K562 (cell line): Measurements from ENCODE around the gene GZMH. TPM values are rescaled to one million over a fixed set of nuclear protein-coding genes. Genes with fewer than 3 reads are reported as not detected.

Source experiments
- ATAC-seq: fragments of 200-7000 bp; cut with Tn5 transposase; 3 replicates; pipeline ENCODE4 v1.9.1; 2020; ENCODE audit warnings: moderate library complexity
- BruUV-seq: library from RNA; stranded (reverse); fragments of 400-500 nt; replicated peaks from 2 replicates; lab custom pipeline; 2021; lab: Mats Ljungman, UMichigan
- CTCF ChIA-PET: fragments of 300-600 bp; formaldehyde crosslinking; extraction: SDS; loops from one replicate; lab custom pipeline; 2021; ENCODE audit warnings: low intra/inter-chr PET ratio; lab: Yijun Ruan, JAX
- POLR2A ChIA-PET: fragments of 300-600, 350-650 bp; sonication (Branson Sonifier 250); formaldehyde crosslinking; extraction: SDS; loops from one replicate; lab custom pipeline; 2021; ENCODE audit warnings: antibody characterized with exemption, inconsistent platforms; lab: Yijun Ruan, JAX
- DNase-seq, 4 experiments: peaks; one replicate each; pipeline versions ENCODE4 v3.0.0 to v3.0.0-alpha.2; 2011 to 2018; ENCODE audit warnings: low spot score in 3 of 4, mixed read lengths in 3 of 4; ENCODE audit errors: extremely low read depth in 1 of 4
- FAIRE-seq: peaks from 2 replicates; lab custom pipeline; 2011; peaks lifted over from hg19 to GRCh38; lab: Jason Lieb, UNC
- H2AFZ ChIP-seq: 2 replicates; pipeline ENCODE4 v1.6.0; 2011; ENCODE audit warnings: low read depth, low read length, control low read depth, inconsistent platforms
- H3K27ac ChIP-seq: fragments of 200-600 bp; 3 replicates; pipeline ENCODE4 v1.8.0; 2011; ENCODE audit warnings: low read depth, mild to moderate bottlenecking, control low read depth, inconsistent platforms, low read length, moderate library complexity, mixed read lengths; ENCODE audit errors: extremely low read depth
- H3K27me3 ChIP-seq, 2 experiments: fragments of 300-600 bp in 1 of 2; 2 replicates in 1 of 2; 3 replicates in 1 of 2; pipeline versions ENCODE4 v1.6.0 to v1.8.0; 2011; ENCODE audit warnings: inconsistent platforms in 2 of 2, low read length in 2 of 2, mild to moderate bottlenecking in 1 of 2, mixed read lengths in 1 of 2, moderate library complexity in 1 of 2; ENCODE audit not compliant: control insufficient read depth in 2 of 2, insufficient read depth in 2 of 2
- H3K36me3 ChIP-seq: fragments of 300-600 bp; 3 replicates; pipeline ENCODE4 v1.8.0; 2011; ENCODE audit warnings: mild to moderate bottlenecking, low read length, inconsistent platforms; ENCODE audit not compliant: control insufficient read depth, insufficient read depth
- H3K4me1 ChIP-seq, 2 experiments: fragments of 200-600 bp in 1 of 2; replicated peaks in 1 of 2; 2 replicates in 1 of 2; 3 replicates in 1 of 2; pipeline versions ENCODE4 v1.5.1 to v1.8.0; 2011; ENCODE audit warnings: inconsistent platforms in 2 of 2, low read length in 2 of 2, mild to moderate bottlenecking in 1 of 2, mixed read lengths in 1 of 2, moderate library complexity in 1 of 2; ENCODE audit not compliant: control insufficient read depth in 2 of 2, insufficient read depth in 2 of 2
- H3K4me2 ChIP-seq: 2 replicates; pipeline ENCODE4 v1.6.1; 2011; ENCODE audit warnings: low read length, control low read depth, inconsistent platforms, mixed read lengths; ENCODE audit not compliant: insufficient read depth
- H3K4me3 ChIP-seq: fragments of 200-600 bp; sonication (generic), shearing (Covaris generic); 2 replicates; pipeline ENCODE4 v1.5.1; 2016; ENCODE audit warnings: control low read depth, inconsistent platforms
- H3K79me2 ChIP-seq: fragments of 200-600 bp; 3 replicates; pipeline ENCODE4 v1.8.0; 2011; ENCODE audit warnings: low read length, inconsistent platforms; ENCODE audit not compliant: control insufficient read depth, insufficient read depth
- H3K9ac ChIP-seq, 2 experiments: 2 replicates each; pipeline versions ENCODE4 v1.6.0 to v1.6.1; 2011; ENCODE audit warnings: low read depth in 2 of 2, low read length in 2 of 2, control low read depth in 1 of 2, inconsistent platforms in 1 of 2, mild to moderate bottlenecking in 1 of 2, mixed read lengths in 1 of 2; ENCODE audit not compliant: insufficient read depth in 1 of 2
- H3K9me1 ChIP-seq: one replicate; pipeline ENCODE4 v1.6.0; 2011; ENCODE audit warnings: inconsistent platforms, mild to moderate bottlenecking, low read length, moderate library complexity; ENCODE audit not compliant: control insufficient read depth, insufficient read depth
- H3K9me3 ChIP-seq: replicated peaks from 2 replicates; pipeline ENCODE4 v1.5.1; 2011; ENCODE audit warnings: low read depth, low read length, inconsistent platforms; ENCODE audit not compliant: control insufficient read depth, insufficient read depth
- H4K20me1 ChIP-seq: replicated peaks from 2 replicates; pipeline ENCODE4 v1.6.1; 2011; ENCODE audit warnings: low read length, inconsistent platforms, mixed read lengths; ENCODE audit not compliant: control insufficient read depth, insufficient read depth
- ARID3B ChIP-seq: fragments of 250-450 bp; sonication (Bioruptor Pico); IDR thresholded peaks from 2 replicates; pipeline ENCODE4 v1.4.0; 2020; ENCODE audit warnings: borderline replicate concordance
- CBX1 ChIP-seq: sonication (generic); IDR thresholded peaks from 2 replicates; pipeline ENCODE4 v1.6.1; 2016; ENCODE audit warnings: antibody characterized with exemption, low read depth, mild to moderate bottlenecking
- FOS ChIP-seq: IDR thresholded peaks from 3 replicates; pipeline ENCODE4 v1.6.1; 2011; ENCODE audit not compliant: insufficient read length; ENCODE audit errors: extremely low read depth
- MCM3 ChIP-seq: fragments of 450-650 bp; IDR thresholded peaks from 2 replicates; pipeline ENCODE4 v1.6.1; 2016
- MIER1 ChIP-seq: fragments of 450-650 bp; IDR thresholded peaks from 2 replicates; pipeline ENCODE4 v1.6.1; 2016; ENCODE audit warnings: antibody characterized with exemption, mild to moderate bottlenecking, low read depth
- RBM14 ChIP-seq: fragments of 200-400 bp; formaldehyde crosslinking; IDR thresholded peaks from 2 replicates; pipeline ENCODE4 v1.6.1; 2018; ENCODE audit warnings: low read depth, mild to moderate bottlenecking, low read length, moderate library complexity, borderline replicate concordance; ENCODE audit not compliant: insufficient read depth
- RBM25 ChIP-seq: fragments of 200-400 bp; formaldehyde crosslinking; IDR thresholded peaks from 2 replicates; pipeline ENCODE4 v1.6.1; 2018; ENCODE audit warnings: low read length, low read depth, moderate library complexity; ENCODE audit not compliant: severe bottlenecking
- TAF1 ChIP-seq: IDR thresholded peaks from 2 replicates; pipeline ENCODE4 v1.6.1; 2011; ENCODE audit warnings: mild to moderate bottlenecking, low read length, moderate library complexity; ENCODE audit not compliant: insufficient read depth, control insufficient read depth, severe bottlenecking; ENCODE audit errors: extremely low read depth
- TAL1 ChIP-seq: fragments of 450-650 bp; IDR thresholded peaks from 2 replicates; pipeline ENCODE4 v1.6.1; 2016; ENCODE audit warnings: mild to moderate bottlenecking
- U2AF1 ChIP-seq: fragments of 200-400 bp; formaldehyde crosslinking; optimal IDR thresholded peaks from 2 replicates; pipeline ENCODE3; 2017; ENCODE audit warnings: mild to moderate bottlenecking, low read depth, low read length, moderate library complexity
- ZBTB33 ChIP-seq: sonication (generic); formaldehyde crosslinking; IDR thresholded peaks from 2 replicates; pipeline ENCODE4 v1.8.1; 2023; ENCODE audit warnings: mild to moderate bottlenecking, missing genetic modification reagents
- ZFP1 ChIP-seq: fragments of 450-650 bp; formaldehyde crosslinking; IDR thresholded peaks from 2 replicates; pipeline ENCODE4 v1.4.0; 2020; ENCODE audit warnings: mild to moderate bottlenecking, mixed read lengths
- ZNF263 ChIP-seq: sonication (generic); formaldehyde crosslinking; IDR thresholded peaks from 2 replicates; pipeline ENCODE4 v1.8.0; 2022; ENCODE audit warnings: mild to moderate bottlenecking, missing genetic modification reagents, borderline replicate concordance
- ZNF584 ChIP-seq: fragments of 200-800 bp; sonication (Bioruptor generic); IDR thresholded peaks from 2 replicates; pipeline ENCODE4 v1.6.1; 2016; ENCODE audit warnings: low read depth, mild to moderate bottlenecking, missing genetic modification characterization, missing compliant biosample characterization
- ZNF785 ChIP-seq: fragments of 250-450 bp; sonication (Bioruptor Pico); IDR thresholded peaks from 2 replicates; pipeline ENCODE4 v1.4.0; 2020; ENCODE audit warnings: mild to moderate bottlenecking
- ZZZ3 ChIP-seq: fragments of 450-650 bp; IDR thresholded peaks from 2 replicates; pipeline ENCODE4 v1.6.1; 2016; ENCODE audit warnings: antibody characterized with exemption, mild to moderate bottlenecking, moderate library complexity
- WGBS: fragments of 100-300 bp; shearing (Covaris generic); methylation state at CpG from one replicate; pipeline ENCODE4 v1.1.6; 2016; ENCODE audit warnings: low coverage, mixed read lengths; ENCODE audit not compliant: insufficient coverage; ENCODE audit errors: missing lambda C conversion rate; 5-methylcytosine and 5-hydroxymethylcytosine counted together
- in situ Hi-C: fragments of 300-500 bp; cut with MboI; formaldehyde crosslinking; loops from 4 replicates; pipeline ENCODE4 v1.15.0; 2018; ENCODE audit warnings: inconsistent platforms, mixed read lengths
- intact Hi-C: fragments of 100-400 bp; cut with micrococcal nuclease; formaldehyde crosslinking; loops from 2 replicates; pipeline ENCODE4 v1.14.2; 2022
- polyA plus RNA-seq, 8 experiments: library from polyadenylated mRNA; depleted of rRNA in 4 of 8; stranded (reverse) in 5 of 8; unstranded in 3 of 8; fragments of >200 nt; fragmentation: Nextera tagmentation in 2 of 8; fragmentation: Illumina TruSeq in 1 of 8; extraction: Ambion mirVana in 2 of 8; extraction: Trizol in 1 of 8; gene quantifications; 2 replicates each; pipeline versions ENCODE4 v1.2.1 to v1.2.3, GENCODE V29; 2011 to 2014; ENCODE audit warnings: inconsistent platforms in 1 of 8, missing spikeins in 1 of 8
- total RNA-seq, 7 experiments: library from RNA; depleted of rRNA in 6 of 7; stranded (reverse); fragments of >200 nt in 6 of 7; fragmentation: Illumina TruSeq in 2 of 7; extraction: Trizol in 2 of 7; gene quantifications; 2 replicates each; pipeline versions ENCODE4 v1.2.1 to v1.2.3, GENCODE V29; 2011 to 2021; ENCODE audit warnings: low replicate concordance in 1 of 7

Gene GZMH
- total and polyA plus RNA-seq, 9 of the 15 experiments (the other 6 are each of a cell fraction or from before 2014, with no cell fraction given): not detected

- Histone ChIP-seq H3K9me1 (no peaks in the 10 kb centered on the region), H4K20me1 (no peaks in the 10 kb centered on the region), H3K9me3 (no peaks in the 10 kb centered on the region), H3K4me3 (no peak overlapping the region), H3K36me3 (no peaks in the 10 kb centered on the region), H3K27ac (no peak overlapping the region), H3K9ac (no peak overlapping the region), H3K4me1 (no peaks in the 10 kb centered on the region), H3K4me2 (no peak overlapping the region), H2AFZ (no peak overlapping the region), H3K27me3 (peaks cover 0 to 4% of the 10 kb centered on the region in 2 experiments; a peak in 1 of 5 replicates), H3K79me2 (no peaks in the 10 kb centered on the region)
- POLR2A ChIA-PET: no interaction called here
- in situ Hi-C loops: no loop called here
- WGBS: 0% methylated on average over 1 of the region's 1 CpG
- CTCF ChIA-PET: no interaction called here
- ATAC-seq: no peak
- intact Hi-C loops: no loop called here
- FAIRE-seq: no peak
- DNase-seq: no peak
- BruUV-seq: no TSS peak
- TF ChIP-seq RBM25 (no peak), FOS (no peak), ZNF584 (CRISPR knock-in tag) (no peak), TAF1 (no peak), TAL1 (no peak), MIER1 (no peak), ARID3B (CRISPR knock-in tag) (no peak), ZZZ3 (no peak), ZNF785 (no peak), U2AF1 (no peak), RBM14 (no peak), ZFP1 (CRISPR knock-in tag) (no peak), MCM3 (no peak), ZNF263 (CRISPR knock-in tag) (no peak), CBX1 (no peak), ZBTB33 (CRISPR knock-in tag) (no peak)
Measured at GRCh38 chr14:24633353-24633752, 23.9 kb upstream of the GZMH start.
